Right renal pelvis (tissue), 4 donors: ENCODE results near the gene VPS26A. TPM values are rescaled to one million over a fixed set of nuclear protein-coding genes. Genes with fewer than 3 reads are reported as not detected.

Experiments used
- DNase-seq, 4 donors: peaks; one replicate each; pipeline ENCODE4 v3.0.0-alpha.2; 2013; ENCODE audit warnings: low read depth in 4 of 4, low spot score in 3 of 4, missing footprints in 1 of 4
- polyA plus RNA-seq, 4 donors: library from polyadenylated mRNA; unstranded; fragments of 120-200 nt; gene quantifications; one replicate each; pipeline ENCODE4 v1.2.1, GENCODE V29; 2013; ENCODE audit not compliant: insufficient read length in 4 of 4

Gene VPS26A
- polyA plus RNA-seq, 4 donors, result 81.2 to 103 (median 99.2) TPM

DNA sequence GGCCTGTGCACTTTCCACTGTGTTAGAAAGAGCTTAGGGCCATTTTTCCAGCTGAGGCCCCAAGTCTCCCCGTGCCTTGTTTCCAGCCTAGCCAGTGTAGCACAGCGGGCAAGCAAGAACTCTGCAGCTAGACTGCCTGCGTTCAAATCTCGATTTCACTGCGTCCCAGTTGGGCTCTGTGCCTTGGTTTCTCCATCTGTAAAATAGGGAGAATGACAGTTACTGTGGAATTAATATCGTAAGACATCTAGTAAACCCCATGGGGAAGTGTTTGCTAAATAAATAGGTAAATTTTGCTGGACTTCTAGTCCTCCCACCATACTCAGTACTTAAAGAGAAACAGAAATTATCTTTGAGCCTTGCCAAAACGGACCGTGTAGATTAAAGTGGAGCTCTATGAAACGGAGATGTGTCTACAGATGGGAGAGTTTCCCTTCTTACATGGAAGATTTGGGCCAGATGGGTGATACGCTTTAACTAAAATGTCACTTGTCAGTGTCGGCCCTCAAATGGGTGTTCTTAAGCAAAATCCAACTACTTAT is 92.7 kb downstream of the VPS26A start:
- DNase-seq, result no peak

DNA sequence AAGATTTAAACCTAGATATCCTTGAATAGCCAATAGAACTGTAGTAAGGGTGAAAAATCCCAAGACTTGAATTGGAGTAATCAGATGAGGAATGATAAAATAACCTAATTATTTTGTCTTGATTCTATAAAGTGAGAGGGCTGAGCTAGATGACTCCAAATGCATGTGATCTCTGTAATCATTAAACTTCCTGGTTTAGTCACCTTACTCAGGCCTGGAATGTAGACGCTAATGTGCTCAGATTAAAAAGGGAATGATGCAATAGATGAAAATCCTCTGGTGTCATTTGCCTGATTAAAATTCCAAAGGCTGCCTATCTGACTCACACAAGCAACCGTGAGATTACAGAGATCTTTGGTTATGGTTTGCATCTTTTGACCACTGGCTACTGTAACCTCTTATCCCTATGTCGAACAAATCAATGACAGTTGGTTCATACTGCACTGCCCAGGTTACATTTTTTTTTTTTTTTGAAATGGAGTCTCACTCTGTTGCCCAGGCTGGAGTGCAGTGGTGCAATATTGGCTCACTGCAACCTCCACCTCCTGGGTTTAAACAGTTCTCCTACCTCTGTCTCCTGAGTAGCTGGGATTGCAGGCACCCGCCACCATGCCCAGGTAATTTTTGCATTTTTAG is 93.3 kb downstream of the VPS26A start:
- no peak for DNase-seq

DNA sequence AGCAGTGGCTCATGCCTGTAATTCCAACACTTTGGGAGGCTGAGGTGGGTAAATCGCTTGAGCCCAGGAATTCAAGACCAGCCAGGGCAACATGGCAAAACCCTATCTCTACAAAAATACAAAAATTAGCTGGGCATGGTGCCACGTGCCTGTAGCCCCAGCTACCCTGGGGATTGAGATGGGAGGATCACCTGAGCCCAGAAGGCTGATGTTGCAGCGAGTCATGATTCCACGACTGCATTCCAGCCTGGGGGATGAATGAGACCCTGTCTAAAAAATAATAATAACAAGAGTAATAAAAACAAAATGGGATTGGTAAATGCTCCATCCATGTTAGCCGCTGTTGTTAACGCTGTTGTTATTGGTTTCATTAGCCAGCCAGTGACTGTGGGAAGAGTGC is 94.9 kb downstream of the VPS26A start:
- DNase-seq, result no peak

DNA sequence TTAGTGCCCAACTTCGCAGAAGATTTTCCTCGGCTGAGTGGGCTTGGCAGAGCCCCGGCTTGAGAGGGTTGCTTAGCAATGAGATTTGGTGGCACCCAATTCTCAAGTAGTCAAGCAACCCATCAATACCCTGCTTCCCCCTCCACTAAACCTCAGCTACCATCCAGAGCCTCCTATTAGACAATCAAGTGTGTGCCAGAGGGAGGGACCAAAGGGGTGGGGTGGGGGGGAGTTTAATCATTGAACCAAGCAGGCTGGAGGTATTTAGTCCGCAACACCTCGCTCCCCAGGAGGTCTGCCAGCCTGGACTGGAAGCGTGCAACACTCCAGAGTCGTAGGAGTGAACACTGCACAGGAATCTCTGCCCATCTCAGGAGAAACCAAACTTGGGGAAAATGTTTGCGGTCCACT is 96.1 kb downstream of the VPS26A start, which contains the start of gene HKDC1:
Gene HKDC1 (plus strand): TSS at position 292 of the 411 bp plus-strand sequence. CDS start 104 bp downstream, at position 396.
- DNase-seq, result peak in 2 of 4 donors; percentile 30 to 52

DNA sequence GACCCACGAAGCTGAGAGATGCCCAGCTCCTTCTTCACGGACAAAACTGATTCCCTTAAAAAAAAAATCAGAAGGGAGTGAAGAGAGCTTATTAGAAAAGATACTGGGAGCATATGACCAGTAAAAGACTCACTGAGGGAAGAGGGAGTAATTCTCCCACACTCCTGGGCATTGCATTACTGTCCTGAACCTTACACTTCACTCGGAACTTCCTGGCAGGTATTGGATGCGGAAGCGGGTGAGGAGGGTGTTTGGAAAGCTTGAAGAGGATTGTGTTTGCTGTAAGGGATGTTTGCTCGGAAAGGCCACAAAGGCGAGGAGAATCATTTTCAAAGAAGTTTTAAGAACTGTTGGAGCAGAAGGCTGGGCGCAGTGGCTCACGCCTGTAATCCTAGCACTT is 96.5 kb downstream of the VPS26A start:
- DNase-seq, result no peak

Other genes with a start within 250 kb of the VPS26A start
- 10 to 100 TPM; 61.7 to 69.3 (median 66.1) TPM for gene DDX50, start 222.9 kb upstream of the VPS26A start, polyA plus RNA-seq
- 10 to 100 TPM; 54.8 to 60.3 (median 57.5) TPM for gene DDX21, start 168.0 kb upstream of the VPS26A start, polyA plus RNA-seq
- 10 to 100 TPM; 33.3 to 40.8 (median 36.8) TPM for gene KIFBP, start 135.4 kb upstream of the VPS26A start, polyA plus RNA-seq
- 10 to 100 TPM; 16.0 to 26.1 (median 22.1) TPM for gene SRGN, start 36.1 kb upstream of the VPS26A start, polyA plus RNA-seq
- gene SUPV3L1, start 56.1 kb downstream of the VPS26A start, polyA plus RNA-seq, result 10 to 100 TPM; 34.1 to 44.1 (median 36.3) TPM
- 10 to 100 TPM; 15.3 to 18.6 (median 16.0) TPM for gene HKDC1, start 96.2 kb downstream of the VPS26A start, polyA plus RNA-seq
- 10 to 100 TPM; 50.0 to 58.0 (median 51.1) TPM for gene HK1, start 154.3 kb downstream of the VPS26A start, polyA plus RNA-seq